SK-N-SH (cell line): ENCODE measurements around the gene PADI2.

Source experiments
- CTCF ChIP-seq: fragments of 200-600 bp; sonication (generic); IDR thresholded peaks from 2 replicates; pipeline ENCODE4 v1.6.1; 2017; ENCODE audit warnings: antibody characterized with exemption, mild to moderate bottlenecking, moderate library complexity
- ELF1 ChIP-seq: IDR thresholded peaks from 2 replicates; pipeline ENCODE4 v1.4.0; 2012
- EP300 ChIP-seq, 2 experiments: IDR thresholded peaks; 2 replicates each; pipeline versions ENCODE4 v1.4.0 to v1.6.1; 2012; ENCODE audit warnings: borderline replicate concordance in 1 of 2, low read depth in 1 of 2, low read length in 1 of 2
- SIN3A ChIP-seq: IDR thresholded peaks from 2 replicates; pipeline ENCODE4 v1.6.1; 2012; ENCODE audit warnings: low read depth, mild to moderate bottlenecking, low read length, moderate library complexity, borderline replicate concordance

GRCh38 chr1:17118268-17118667, 983 bp downstream of the PADI2 start:
- TF ChIP-seq ELF1: no peak
- TF ChIP-seq SIN3A: no peak
- no peak for TF ChIP-seq CTCF
- TF ChIP-seq EP300 (IDR thresholded peaks at IDR 0.05; ENCODE audit: borderline replicate concordance in 1 of 2, low read depth in 1 of 2, low read length in 1 of 2): no peak
